Measurements from ENCODE around the gene JAZF1.

The JAZF1 gene

DNA sequence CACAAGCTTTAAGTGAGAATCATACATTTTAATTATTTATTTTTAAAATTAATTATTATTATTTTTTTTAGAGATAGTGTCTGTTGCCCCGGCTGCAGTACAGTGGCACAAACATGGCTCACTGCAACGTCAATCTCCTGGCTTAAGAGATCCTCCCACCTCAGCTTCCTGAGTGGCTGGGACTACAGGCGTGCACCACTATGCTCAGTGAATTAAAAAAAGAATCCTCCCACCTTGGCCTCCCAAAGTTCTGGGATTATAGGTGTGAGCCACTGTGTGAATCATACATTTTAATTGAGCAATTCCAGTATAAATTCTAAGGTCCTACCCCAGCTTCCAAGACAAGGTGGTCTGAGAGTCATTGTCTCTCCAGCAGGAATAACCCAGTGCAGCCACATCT lies 172.4 kb downstream of the JAZF1 start:
- H3K4me3 ChIP-seq (ENCODE audit: low read depth, low read length): no peak overlapping the region
- TF ChIP-seq, protein P1, sequence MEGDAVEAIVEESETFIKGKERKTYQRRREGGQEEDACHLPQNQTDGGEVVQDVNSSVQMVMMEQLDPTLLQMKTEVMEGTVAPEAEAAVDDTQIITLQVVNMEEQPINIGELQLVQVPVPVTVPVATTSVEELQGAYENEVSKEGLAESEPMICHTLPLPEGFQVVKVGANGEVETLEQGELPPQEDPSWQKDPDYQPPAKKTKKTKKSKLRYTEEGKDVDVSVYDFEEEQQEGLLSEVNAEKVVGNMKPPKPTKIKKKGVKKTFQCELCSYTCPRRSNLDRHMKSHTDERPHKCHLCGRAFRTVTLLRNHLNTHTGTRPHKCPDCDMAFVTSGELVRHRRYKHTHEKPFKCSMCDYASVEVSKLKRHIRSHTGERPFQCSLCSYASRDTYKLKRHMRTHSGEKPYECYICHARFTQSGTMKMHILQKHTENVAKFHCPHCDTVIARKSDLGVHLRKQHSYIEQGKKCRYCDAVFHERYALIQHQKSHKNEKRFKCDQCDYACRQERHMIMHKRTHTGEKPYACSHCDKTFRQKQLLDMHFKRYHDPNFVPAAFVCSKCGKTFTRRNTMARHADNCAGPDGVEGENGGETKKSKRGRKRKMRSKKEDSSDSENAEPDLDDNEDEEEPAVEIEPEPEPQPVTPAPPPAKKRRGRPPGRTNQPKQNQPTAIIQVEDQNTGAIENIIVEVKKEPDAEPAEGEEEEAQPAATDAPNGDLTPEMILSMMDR (IDR thresholded peaks at IDR 0.05; ENCODE audit: borderline replicate concordance, insufficient read depth, low read depth, low read length): no peak

DNA sequence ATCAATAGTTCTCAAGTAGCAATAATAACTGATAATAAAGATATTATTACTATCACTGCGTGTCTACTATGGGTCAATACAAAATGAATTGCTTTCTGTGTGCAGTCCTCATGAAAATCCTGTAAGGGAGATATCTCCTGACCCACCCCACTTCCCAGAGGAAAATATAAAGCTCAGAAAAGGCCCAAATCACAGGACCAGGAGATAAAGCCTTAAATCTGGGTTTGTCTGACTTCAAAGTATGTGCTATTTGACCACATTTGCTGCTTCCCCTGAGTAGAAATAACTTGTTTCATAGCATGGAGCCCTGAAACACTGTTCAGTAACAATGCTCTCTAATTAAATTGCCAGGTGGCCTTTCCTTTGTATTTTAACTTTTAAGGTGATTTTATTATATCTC lies 174.1 kb downstream of the JAZF1 start:
- H3K4me3 ChIP-seq (ENCODE audit: low read depth, low read length): no peak overlapping the region
- TF ChIP-seq, protein P1 (IDR thresholded peaks at IDR 0.05; ENCODE audit: borderline replicate concordance, insufficient read depth, low read depth, low read length): no peak

DNA sequence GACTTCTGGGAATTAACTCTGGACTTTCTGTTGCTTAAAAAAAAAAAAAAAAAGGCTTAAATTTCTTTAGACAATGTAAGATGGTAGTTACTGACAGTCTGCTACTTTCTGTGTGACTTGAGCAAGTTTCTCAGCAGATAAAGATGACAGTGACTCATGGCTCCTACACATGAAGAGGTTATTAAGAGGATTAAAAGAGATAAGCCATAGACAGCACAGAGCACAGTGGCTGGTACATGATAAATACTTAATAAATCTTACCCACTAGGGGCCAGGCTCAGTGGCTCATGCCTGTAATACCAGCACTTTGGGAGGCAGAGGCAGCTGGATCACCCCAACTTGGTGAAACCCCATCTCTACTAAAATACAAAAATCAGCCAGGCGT lies 174.8 kb downstream of the JAZF1 start:
- no peak overlapping the region for H3K4me3 ChIP-seq (ENCODE audit: low read depth, low read length)
- TF ChIP-seq, protein P1 (IDR thresholded peaks at IDR 0.05; ENCODE audit: borderline replicate concordance, insufficient read depth, low read depth, low read length): no peak

DNA sequence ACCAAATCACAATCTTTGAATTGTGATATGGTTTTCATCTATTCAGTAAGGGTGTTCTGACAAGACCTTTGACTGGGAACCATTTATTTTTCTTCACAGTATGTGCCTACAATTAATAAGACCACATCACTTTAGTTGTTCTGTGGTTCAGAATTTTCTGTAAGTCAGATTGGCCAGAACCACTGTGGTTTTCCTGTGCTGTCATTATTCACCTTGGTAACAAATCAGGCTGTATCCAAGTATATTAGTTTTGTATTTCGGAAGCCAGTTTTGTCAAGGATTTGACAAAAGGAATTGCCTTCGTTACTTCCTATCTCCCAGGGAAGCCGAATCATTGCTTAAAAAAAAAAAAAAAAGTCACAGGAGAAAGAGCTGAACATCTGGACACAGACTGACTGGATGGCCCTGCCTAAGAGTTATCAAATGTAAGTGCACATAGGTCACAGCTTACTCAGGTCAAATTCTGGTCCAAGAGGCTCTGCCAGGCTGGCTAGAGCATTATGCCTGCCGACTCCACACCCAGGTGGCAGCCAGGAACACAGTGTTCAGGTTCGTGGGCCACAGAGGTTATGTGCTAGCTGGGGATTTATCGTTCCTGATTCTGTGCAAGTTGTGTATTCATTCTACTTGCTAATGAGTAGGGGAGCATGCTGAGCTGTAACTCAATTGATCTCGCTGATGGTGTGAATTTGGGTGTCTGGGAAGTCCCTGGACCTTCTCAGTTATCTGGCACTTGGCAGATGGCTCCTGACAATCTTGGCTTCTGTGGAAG lies 175.3 kb downstream of the JAZF1 start:
- TF ChIP-seq, protein P1 (IDR thresholded peaks at IDR 0.05; ENCODE audit: borderline replicate concordance, insufficient read depth, low read depth, low read length): no peak
- H3K4me3 ChIP-seq (ENCODE audit: low read depth, low read length): no peak overlapping the region

DNA sequence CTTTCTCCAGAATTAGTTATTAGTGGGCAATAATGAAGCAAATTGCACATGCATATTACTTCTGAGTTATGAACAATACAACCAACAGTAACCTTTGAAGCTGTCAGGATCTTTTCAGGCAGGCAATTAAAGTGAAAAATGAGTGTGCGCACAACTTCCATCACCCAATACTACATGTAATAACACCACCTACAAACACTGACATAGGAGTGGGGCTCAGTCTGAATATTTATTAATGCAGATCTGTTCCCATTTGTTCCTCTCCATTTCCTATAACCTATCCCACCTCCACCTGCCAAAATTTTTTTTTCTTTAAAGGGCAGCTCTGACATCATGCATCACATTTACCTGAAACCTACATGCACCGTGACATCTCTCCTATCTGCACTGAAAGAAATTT lies 177.2 kb downstream of the JAZF1 start:
- H3K4me3 ChIP-seq (ENCODE audit: low read depth, low read length): no peak overlapping the region
- TF ChIP-seq, protein P1 (IDR thresholded peaks at IDR 0.05; ENCODE audit: borderline replicate concordance, insufficient read depth, low read depth, low read length): no peak

DNA sequence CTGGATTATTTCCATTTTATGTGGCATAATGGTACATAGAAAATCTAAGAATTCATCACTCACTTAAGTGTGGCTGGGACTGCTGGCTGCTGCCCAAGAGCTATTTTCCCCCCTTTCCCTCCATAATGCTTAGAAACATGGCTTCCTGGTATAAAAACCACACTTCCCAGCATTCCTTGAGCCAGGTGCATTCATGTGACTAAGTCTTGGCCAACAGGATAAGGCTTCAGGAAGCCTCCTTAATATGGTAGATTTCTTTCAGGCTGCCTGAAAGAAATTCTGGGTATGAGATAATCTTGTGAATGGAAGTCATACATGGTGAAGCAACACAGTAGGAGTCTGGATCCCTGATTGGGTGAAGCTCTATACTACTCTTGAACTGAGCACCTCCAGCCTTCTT lies 178.0 kb downstream of the JAZF1 start:
- no peak overlapping the region for H3K4me3 ChIP-seq (ENCODE audit: low read depth, low read length)
- TF ChIP-seq, protein P1 (IDR thresholded peaks at IDR 0.05; ENCODE audit: borderline replicate concordance, insufficient read depth, low read depth, low read length): no peak

DNA sequence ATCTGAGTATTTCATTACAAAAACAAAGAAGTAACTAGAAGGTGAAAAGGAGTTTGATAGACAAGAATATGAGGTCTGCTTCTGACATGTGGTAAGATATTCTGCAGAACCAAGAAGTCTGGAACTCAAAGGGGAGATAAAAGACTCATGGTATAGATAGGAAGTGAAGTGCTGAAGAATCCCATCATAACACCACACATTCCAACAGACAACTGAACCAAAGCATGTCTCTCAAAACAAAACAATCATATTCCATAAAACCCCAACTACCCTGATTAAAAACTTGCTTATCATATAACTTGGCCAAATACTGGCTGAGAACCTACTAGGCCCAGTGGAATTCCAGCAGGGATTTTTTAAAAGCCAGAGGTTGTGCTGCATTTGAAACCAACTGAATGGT lies 178.7 kb downstream of the JAZF1 start:
- no peak overlapping the region for H3K4me3 ChIP-seq (ENCODE audit: low read depth, low read length)
- TF ChIP-seq, protein P1 (IDR thresholded peaks at IDR 0.05; ENCODE audit: borderline replicate concordance, insufficient read depth, low read depth, low read length): no peak
